ENCODE results near the gene ME1.

DNA sequence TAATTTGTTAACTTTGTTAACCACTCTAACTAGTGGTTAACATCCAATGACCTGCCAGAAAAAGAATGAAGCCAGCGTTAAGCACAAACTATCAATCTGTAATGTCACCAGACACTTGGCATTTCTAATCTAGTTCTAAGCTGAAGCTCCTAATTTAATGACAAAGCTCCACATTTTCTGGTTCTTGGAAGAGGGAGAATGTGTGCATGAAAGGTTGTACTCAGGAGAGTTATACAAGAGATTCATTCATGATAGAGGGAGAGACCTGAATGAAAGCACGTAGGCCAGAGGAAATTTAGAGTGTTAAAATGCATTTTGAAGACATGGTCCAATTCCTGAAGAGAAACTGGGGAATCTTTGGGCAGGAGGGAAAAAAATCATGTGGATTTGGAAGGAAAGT lies 8.3 kb upstream of the ME1 start:
- no peak for TF ChIP-seq POLR2A (IDR thresholded peaks at IDR 0.05)
- TF ChIP-seq, protein P1, sequence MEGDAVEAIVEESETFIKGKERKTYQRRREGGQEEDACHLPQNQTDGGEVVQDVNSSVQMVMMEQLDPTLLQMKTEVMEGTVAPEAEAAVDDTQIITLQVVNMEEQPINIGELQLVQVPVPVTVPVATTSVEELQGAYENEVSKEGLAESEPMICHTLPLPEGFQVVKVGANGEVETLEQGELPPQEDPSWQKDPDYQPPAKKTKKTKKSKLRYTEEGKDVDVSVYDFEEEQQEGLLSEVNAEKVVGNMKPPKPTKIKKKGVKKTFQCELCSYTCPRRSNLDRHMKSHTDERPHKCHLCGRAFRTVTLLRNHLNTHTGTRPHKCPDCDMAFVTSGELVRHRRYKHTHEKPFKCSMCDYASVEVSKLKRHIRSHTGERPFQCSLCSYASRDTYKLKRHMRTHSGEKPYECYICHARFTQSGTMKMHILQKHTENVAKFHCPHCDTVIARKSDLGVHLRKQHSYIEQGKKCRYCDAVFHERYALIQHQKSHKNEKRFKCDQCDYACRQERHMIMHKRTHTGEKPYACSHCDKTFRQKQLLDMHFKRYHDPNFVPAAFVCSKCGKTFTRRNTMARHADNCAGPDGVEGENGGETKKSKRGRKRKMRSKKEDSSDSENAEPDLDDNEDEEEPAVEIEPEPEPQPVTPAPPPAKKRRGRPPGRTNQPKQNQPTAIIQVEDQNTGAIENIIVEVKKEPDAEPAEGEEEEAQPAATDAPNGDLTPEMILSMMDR (IDR thresholded peaks at IDR 0.05): no peak

Data from prostate gland (tissue), 2 donors.